Glutamatergic neuron (in vitro differentiated cells): Measurements from ENCODE around the gene RPL7A. TPM values are rescaled to one million over a fixed set of nuclear protein-coding genes. Genes with fewer than 3 reads are reported as not detected.
"Not testable (repeated sequence)": the region's sequence is repeated elsewhere in the genome, so short reads cannot be mapped to it uniquely, and the experiment has no call there.

Source experiments
- DNase-seq: peaks from one replicate; pipeline ENCODE4 v3.0.0; 2022
- H3K27ac Mint-ChIP-seq: one replicate; pipeline ENCODE4 v1.8.0; 2020; ENCODE audit warnings: mild to moderate bottlenecking, mixed read lengths, inconsistent platforms; ENCODE audit not compliant: unreplicated experiment
- H3K27me3 Mint-ChIP-seq: one replicate; pipeline ENCODE4 v1.8.0; 2020; ENCODE audit warnings: mild to moderate bottlenecking, moderate library complexity, mixed read lengths, inconsistent platforms; ENCODE audit not compliant: unreplicated experiment
- H3K36me3 Mint-ChIP-seq: one replicate; pipeline ENCODE4 v1.8.0; 2020; ENCODE audit warnings: mild to moderate bottlenecking, mixed read lengths, inconsistent platforms; ENCODE audit not compliant: unreplicated experiment
- H3K4me1 Mint-ChIP-seq: one replicate; pipeline ENCODE4 v1.8.0; 2020; ENCODE audit warnings: mild to moderate bottlenecking, low read depth, mixed read lengths, inconsistent platforms; ENCODE audit not compliant: unreplicated experiment
- H3K4me3 Mint-ChIP-seq: one replicate; pipeline ENCODE4 v1.8.0; 2020; ENCODE audit warnings: mild to moderate bottlenecking, mixed read lengths, inconsistent platforms; ENCODE audit not compliant: unreplicated experiment
- H3K9me3 Mint-ChIP-seq: one replicate; pipeline ENCODE4 v1.8.0; 2020; ENCODE audit warnings: mild to moderate bottlenecking, moderate library complexity, mixed read lengths, inconsistent platforms; ENCODE audit not compliant: unreplicated experiment
- CTCF ChIP-seq: fragments of 200-600 bp; sonication (generic); IDR thresholded peaks from one replicate; pipeline ENCODE4 v1.5.0; 2021; ENCODE audit not compliant: partially characterized antibody, unreplicated experiment
- total RNA-seq: library from RNA; stranded (reverse); fragmentation: NEBNext Ultra II Directional; extraction: Animal tissue kit (Norgen Biotek cat#: 25700); gene quantifications from one replicate; pipeline ENCODE4 v1.2.1, GENCODE V29; 2021; ENCODE audit not compliant: unreplicated experiment

The RPL7A gene
- total RNA-seq, 1 donor from 2014 or later: 1,442 TPM

DNA sequence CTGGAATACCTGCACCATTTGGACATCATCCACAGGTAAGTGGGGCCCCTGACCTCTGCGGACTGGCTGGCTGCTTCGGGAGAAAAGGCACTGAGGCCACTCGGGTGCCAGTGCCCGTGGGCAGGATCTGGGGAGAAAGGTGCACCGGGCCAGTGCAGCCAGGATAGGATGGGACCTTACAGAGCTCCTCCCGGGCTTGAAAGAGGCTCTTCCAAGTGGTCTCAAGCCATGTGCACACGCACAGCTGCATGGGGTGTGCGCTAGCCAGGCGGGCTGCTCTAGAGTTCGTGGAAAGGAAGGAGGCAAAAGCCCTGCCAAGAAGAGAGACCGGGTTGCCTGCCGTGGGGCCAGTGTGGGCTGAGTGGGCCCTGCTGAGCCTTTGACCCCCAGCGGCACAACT, 41.5 kb downstream of the RPL7A start:
- H3K36me3 Mint-ChIP-seq: no peaks in the 10 kb centered on the region
- H3K27me3 Mint-ChIP-seq: peaks cover 5% of the 10 kb centered on the region
- no peak for TF ChIP-seq CTCF
- no peak overlapping the region for H3K27ac Mint-ChIP-seq
- no peak for DNase-seq
- no peak overlapping the region for H3K4me3 Mint-ChIP-seq
- H3K9me3 Mint-ChIP-seq: peaks cover 2% of the 10 kb centered on the region
- H3K4me1 Mint-ChIP-seq: peaks cover 2% of the 10 kb centered on the region

DNA sequence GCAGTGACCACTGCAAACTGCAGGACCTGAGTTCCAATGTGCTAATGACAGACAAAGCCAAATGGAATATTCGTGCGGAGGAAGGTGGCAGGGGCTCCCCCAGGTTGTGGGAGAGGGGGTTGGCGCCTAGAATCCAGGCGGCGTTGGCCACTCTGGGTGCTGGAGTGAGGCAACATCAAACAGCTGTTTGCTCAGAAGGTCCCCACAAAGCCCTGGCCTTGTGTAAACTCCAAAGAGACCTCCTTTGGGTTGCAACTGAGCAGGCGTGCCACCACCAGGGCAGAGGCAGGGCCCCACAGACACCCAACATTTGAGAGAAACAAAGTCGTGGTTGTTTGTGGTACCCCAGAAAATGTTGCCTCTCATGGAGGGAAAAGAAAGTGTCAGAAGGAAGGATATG, 42.7 kb downstream of the RPL7A start:
- no peak for DNase-seq
- Mint-ChIP-seq H3K4me1 (peaks cover 2% of the 10 kb centered on the region), H3K4me3 (no peak overlapping the region), H3K27me3 (peaks cover 5% of the 10 kb centered on the region), H3K36me3 (no peaks in the 10 kb centered on the region), H3K9me3 (peaks cover 2% of the 10 kb centered on the region), H3K27ac (no peak overlapping the region)
- no peak for TF ChIP-seq CTCF

DNA sequence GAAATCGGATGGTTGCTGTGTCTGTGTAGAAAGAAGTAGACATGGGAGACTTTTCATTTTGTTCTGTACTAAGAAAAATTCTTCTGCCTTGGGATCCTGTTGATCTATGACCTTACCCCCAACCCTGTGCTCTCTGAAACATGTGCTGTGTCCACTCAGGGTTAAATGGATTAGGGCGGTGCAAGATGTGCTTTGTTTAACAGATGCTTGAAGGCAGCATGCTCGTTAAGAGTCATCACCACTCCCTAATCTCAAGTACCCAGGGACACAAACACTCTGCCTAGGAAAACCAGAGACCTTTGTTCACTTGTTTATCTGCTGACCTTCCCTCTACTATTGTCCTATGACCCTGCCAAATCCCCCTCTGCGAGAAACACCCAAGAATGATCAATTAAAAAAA, 43.4 kb downstream of the RPL7A start:
- not testable (repeated sequence) for H3K27me3 Mint-ChIP-seq

DNA sequence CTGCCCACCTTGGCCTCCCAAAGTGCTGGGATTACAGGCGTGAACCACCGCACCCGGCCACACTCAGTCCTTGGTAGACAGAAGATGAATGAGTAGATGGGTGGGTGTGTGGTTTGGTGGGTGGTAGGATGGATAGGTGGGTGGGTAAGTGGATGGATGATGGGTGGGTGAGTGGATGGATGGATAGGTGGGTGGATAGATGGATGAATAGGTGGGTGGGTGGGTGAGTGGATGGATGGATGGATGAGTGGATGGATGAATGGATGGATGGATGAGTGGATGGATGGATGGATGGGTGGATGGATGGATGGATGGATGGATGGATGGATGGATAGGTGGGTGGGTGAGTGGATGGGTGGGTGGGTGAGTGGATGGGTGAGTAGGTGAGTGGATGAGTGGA, 44.3 kb downstream of the RPL7A start:
- not testable (repeated sequence) for H3K4me1 Mint-ChIP-seq, H3K27ac Mint-ChIP-seq, H3K9me3 Mint-ChIP-seq, H3K27me3 Mint-ChIP-seq, DNase-seq, H3K4me3 Mint-ChIP-seq, H3K36me3 Mint-ChIP-seq

More for the DNA sequence above, 43.4 kb downstream of the RPL7A start:
- not testable (repeated sequence) for H3K36me3 Mint-ChIP-seq, H3K9me3 Mint-ChIP-seq, DNase-seq, H3K4me1 Mint-ChIP-seq
- peak overlapping the region; percentile 57 for H3K4me3 Mint-ChIP-seq
- H3K27ac Mint-ChIP-seq: peak overlapping the region; percentile 94

DNA sequence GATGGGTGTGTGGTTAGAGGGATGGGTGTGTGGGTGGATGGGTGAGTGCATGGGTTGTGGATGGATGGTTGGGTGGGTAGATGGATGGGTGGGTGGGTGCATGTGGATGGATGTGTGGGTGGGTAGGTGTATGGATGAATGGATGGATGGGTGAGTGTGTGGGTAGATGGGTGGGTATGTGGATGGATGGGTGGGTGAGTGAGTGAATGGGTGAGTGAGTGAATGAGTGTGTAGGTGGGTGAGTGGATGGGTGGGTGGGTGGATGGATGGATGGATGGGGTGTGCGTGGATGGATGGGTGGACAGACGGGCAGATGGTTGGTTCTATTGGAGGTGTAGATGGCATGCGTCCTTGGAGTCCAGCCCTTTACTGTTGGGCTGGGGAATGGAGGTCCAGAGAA, 45.4 kb downstream of the RPL7A start:
- DNase-seq: no peak
- H3K27ac Mint-ChIP-seq: no peak overlapping the region
- no peak for TF ChIP-seq CTCF
- peaks cover 2% of the 10 kb centered on the region for H3K4me1 Mint-ChIP-seq
- peaks cover 2% of the 10 kb centered on the region for H3K27me3 Mint-ChIP-seq
- peaks cover 2% of the 10 kb centered on the region for H3K9me3 Mint-ChIP-seq
- no peaks in the 10 kb centered on the region for H3K36me3 Mint-ChIP-seq
- H3K4me3 Mint-ChIP-seq: no peak overlapping the region

DNA sequence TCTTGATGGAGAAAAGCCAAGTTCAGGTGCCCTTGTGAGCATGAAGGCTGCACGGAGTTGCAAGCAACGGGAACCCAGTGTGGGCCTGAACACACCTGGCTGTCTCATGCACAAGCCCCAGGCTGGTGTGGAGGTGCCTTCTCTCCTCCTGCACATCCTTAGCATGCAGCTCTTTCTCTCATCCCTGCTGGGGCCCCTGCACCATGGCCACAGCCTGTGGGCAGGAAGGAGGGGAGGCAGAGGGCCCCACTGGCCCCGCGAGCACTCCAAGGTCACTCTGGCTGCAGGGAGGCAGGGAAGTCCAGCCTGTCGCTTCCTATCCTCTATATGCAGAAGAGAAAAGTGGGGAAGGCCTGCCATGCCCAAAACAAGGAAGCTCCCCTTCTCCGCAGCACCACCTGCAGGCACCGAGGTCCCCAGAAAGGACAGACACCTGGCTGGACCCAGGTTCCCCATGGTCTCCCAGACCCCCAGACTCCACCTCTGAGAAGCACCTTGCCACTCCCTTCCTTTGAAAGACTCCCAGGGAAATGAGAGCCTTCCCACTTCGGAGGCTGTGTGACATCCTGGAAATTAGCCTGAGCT, 46.8 kb downstream of the RPL7A start:
- Mint-ChIP-seq H3K27ac (no peak overlapping the region), H3K36me3 (no peaks in the 10 kb centered on the region), H3K4me3 (no peak overlapping the region), H3K9me3 (peaks cover 2% of the 10 kb centered on the region), H3K4me1 (peaks cover 2% of the 10 kb centered on the region), H3K27me3 (peaks cover 4% of the 10 kb centered on the region)
- TF ChIP-seq CTCF: no peak
- no peak for DNase-seq
